Limb (tissue), 2 donors: ENCODE measurements around the gene NTRK1.

Experiments used
- DNase-seq, 2 donors: peaks; one replicate each; pipeline ENCODE4 v3.0.0-alpha.2; 2016; ENCODE audit errors: extremely low spot score in 2 of 2

NTRK1 gene

DNA sequence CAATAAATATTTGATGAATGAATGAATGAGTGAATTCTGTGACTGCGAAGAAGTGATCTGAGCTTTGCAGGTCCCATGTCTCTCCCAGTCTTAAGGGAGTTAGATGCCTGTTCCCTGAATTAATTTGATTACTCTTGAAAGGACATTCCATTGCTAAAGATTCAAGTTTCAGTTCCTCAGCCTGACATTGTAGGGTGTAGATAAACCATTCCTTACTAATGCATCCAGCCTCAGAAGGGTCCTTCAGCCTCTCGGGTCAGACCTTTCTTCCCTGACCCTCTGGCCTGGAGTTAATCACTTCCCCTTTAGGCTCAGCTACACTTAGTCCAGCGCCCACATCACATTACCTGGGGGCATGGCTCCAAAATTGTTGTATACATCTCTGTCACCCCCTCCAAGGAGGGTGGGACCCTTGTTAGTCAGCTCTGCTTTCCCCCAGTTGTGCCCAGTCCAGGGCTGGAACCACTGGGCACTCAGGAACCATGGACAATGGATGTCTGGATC lies 4.3 kb upstream of the NTRK1 start:
- DNase-seq, result no peak

DNA sequence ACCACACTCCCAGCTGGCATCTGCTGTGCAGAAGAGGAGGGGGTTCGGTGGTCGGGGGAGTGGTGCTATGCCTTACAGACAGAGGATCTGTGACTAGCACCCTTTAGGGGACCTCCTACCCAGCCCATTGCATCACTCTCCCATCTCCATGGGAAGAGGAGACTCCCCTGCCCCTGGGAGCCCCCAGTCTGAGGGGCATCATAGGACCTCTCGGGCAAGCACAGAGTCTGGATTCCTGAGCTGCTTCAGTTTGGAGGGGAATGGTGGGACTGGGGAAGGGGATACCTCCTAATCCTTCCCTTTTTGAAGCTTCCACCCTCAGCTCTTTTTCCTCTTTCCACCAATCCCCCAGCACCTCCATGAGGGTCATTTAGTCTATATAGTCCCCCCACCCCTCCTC lies 3.1 kb upstream of the NTRK1 start:
- DNase-seq, result no peak

DNA sequence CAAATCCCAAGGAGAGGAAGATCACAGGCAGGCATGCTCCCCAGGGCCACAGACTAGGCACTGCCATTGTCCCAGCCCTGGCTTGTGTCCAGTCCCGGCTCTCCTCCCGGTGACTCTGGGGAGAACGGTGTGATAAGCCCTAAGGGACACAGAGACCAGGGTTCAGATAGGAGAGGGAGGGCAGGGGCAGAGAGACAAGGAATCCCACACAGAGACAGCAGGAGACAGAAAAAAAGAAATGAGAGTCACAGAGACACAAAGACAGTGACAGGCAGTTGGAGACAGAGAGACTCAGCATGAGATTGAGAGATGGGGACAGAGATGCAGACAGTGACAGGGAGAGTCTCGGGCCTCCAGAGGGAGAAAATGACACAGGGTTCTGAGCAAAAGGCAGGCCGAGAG lies 2.1 kb upstream of the NTRK1 start:
- no peak for DNase-seq

- no peak for DNase-seq
Observed at GRCh38 chr1:156858959-156859522, 1.6 kb upstream of the NTRK1 start, which contains the start of gene INSRR. INSRR (minus strand) TSS chr1:156859117; CDS start chr1:156858621, 496 bp downstream.

DNA sequence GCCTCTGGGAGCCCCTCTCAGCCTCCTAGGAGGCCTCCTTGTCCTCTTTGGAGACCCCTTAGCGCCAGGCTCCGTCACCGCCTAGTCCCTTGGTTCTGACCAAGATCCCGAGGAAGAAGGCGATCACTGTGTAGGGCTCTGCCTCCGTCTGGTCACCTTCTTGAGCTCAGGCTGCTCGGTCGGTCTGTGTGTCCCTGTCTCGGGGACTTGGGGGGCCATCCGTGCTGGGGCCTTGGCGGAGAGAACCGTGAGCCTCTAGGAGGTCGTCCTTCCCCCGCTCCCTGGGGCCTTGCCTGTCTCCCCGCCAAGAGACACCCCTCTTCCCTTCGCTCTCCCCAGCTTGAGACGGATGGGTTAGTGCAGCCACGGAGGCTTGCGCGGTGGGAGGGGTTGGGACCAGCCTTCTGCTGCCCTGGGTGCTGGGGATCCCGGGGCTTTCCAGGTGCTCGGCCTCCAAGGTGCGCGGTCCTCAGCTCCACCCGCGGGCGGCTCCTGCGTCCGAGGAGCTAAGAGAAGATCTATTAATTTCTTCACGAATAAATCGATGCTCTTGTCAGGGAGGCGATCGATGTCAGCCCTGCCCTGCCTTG lies 1.0 kb upstream of the NTRK1 start:
- peak in 1 of 2 donors; percentile 57 for DNase-seq

- DNase-seq, result peak in 1 of 2 donors; percentile 74
Observed at GRCh38 chr1:156860113-156860627, 495 bp upstream of the NTRK1 start.

- no peak for DNase-seq
Observed at GRCh38 chr1:156862584-156862983, 1.9 kb downstream of the NTRK1 start.

DNA sequence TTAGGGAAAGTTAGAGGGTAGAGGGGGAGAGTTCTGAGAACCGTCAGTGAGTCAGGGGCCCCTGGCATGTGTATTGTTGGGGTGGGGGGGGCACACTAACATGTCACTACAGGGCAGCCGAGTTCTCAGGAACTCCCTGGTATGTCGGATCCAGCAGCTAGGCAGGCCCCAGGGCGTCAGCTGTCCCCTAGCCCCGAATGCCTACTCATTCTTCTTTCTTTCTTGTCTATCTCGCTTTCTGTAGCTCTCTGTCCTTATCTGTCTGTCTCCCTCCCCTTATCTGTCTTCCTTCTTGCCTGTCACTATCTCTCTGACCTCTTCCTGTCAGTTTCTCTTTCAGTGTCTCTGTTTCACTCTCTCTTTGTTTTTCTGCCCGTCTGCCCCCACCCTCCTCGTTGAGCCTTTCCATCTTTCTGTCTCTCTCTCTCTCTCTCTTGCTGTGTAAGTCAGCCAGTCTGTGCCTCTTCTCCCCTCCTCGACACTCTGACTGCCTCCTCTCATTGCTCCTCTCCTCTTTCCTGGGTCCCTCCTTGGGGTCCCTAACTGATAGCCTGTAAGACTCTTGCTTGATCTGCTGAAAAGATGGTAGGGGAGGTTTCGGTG lies 2.4 kb downstream of the NTRK1 start:
- no peak for DNase-seq

DNA sequence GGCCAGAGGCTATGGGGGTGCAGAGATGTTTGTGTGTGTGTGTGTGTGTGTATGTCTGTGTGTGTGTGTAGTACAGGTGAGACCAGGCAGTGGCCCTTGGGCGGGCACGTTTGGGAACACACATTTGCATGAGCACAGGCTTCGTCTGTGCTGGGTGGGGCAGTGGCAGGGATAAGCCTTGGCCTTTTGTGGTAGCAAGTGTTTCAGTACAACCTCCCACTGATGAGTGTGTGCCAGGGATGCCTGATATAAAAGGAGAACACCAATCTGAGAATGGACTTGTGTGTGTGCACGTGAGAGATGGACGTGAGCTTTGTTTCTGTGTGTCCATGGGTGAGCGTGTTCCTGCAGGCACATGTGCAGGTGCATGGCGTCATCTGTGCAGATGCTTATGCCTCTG lies 3.0 kb downstream of the NTRK1 start:
- no peak for DNase-seq

DNA sequence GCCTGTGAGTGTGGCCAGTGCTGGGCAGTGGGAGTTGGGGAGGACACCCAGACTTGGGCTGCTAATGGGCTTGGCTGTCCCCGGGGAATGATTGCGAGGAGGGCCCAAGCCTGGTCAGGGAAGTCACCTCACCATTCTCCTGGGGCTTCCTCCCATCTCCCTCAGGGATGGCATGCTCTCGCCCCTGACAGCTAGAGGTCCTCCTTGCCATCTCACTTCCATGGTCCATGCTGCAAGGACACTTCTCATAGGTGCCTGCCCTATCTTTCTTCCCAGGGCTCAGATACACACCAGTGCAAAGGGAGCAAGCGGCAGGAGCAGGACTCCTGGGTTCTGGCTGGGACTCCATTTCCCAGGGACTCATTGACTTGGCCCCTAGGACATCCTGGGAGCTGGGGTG lies 4.1 kb downstream of the NTRK1 start:
- DNase-seq, result no peak

- DNase-seq, result no peak
Observed at GRCh38 chr1:156865258-156865657, 4.6 kb downstream of the NTRK1 start.

- DNase-seq, result no peak
Observed at GRCh38 chr1:156865865-156866248, 5.2 kb downstream of the NTRK1 start.

GRCh38 chr1:156866249-156866909 lies 5.7 kb downstream of the NTRK1 start:
- no peak for DNase-seq

GRCh38 chr1:156868341-156868740 lies 7.7 kb downstream of the NTRK1 start:
- DNase-seq, result no peak

GRCh38 chr1:156869455-156869854 lies 8.8 kb downstream of the NTRK1 start:
- DNase-seq, result no peak

DNA sequence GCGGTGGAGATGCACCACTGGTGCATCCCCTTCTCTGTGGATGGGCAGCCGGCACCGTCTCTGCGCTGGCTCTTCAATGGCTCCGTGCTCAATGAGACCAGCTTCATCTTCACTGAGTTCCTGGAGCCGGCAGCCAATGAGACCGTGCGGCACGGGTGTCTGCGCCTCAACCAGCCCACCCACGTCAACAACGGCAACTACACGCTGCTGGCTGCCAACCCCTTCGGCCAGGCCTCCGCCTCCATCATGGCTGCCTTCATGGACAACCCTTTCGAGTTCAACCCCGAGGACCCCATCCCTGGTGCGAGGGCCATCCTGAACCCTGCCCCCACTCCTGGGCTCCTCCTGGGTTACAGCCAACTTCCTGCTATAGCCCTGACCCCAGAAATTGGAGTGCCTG lies 13.0 kb downstream of the NTRK1 start:
- DNase-seq, result no peak

- DNase-seq, result no peak
Observed at GRCh38 chr1:156874142-156874541, 13.5 kb downstream of the NTRK1 start.

GRCh38 chr1:156874572-156875340 lies 14.1 kb downstream of the NTRK1 start:
- DNase-seq, result no peak

GRCh38 chr1:156875341-156875615 lies 14.6 kb downstream of the NTRK1 start:
- DNase-seq, result no peak

DNA sequence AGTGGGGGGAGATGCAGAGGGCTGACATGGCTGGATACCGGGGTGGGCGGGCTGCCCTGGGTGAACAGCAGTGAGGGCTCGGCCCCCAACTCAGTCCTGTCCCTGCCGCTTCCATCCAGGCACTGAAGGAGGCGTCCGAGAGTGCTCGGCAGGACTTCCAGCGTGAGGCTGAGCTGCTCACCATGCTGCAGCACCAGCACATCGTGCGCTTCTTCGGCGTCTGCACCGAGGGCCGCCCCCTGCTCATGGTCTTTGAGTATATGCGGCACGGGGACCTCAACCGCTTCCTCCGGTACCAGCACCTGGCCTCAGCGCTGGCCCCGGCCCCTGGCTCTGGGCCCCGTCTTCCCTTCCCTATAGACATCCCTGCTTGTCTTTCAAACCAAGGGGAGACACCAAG lies 15.6 kb downstream of the NTRK1 start:
- DNase-seq, result no peak

DNA sequence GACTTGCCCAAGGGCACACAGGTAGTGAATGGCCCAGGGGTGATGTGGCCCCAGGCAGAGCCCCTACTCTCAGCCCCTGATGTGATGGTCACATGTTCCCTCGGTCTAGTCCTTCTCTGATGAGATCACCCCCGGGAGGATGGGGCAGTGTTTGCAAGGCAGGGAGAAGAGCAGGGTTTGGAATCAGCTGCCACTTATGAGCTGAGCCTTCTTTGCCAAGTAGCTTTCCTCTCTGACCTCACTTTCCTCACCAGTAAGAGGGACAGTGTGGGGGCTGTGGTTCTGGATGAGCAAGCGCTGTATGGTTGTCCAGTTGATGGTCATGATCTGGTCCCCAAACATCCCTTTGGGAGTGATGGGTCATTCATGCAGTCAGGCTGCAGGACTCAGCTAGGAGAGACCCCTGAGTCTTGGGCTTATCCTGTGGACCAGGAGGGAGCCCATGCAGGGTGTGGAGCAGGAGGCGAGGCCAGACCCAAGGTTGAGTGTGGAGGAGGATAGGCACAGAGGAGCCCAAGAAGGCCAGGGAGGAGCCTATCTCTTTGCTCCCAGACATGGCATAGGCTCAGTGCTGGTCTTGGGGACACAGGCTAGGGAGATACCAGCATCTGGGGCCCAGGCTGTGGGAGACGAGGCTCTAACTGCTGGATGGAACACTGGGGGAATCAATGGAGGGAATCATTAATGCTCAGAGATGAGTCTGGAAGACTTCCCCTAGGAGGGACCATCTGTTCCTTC lies 16.9 kb downstream of the NTRK1 start:
- no peak for DNase-seq
